Progenitor cell of endocrine pancreas (in vitro differentiated cells): Measurements from ENCODE around the gene TM9SF4. TPM values are rescaled to one million over a fixed set of nuclear protein-coding genes. Genes with fewer than 3 reads are reported as not detected.

ENCODE experiments used
- DNase-seq: peaks from one replicate; pipeline ENCODE4 v3.0.0; 2021; ENCODE audit warnings: low spot score; ENCODE audit not compliant: unreplicated experiment
- H3K27ac Mint-ChIP-seq: 2 replicates; pipeline ENCODE4 v1.8.0; 2021; ENCODE audit warnings: mild to moderate bottlenecking, moderate library complexity, mixed read lengths
- H3K27me3 Mint-ChIP-seq: 2 replicates; pipeline ENCODE4 v1.8.0; 2021; ENCODE audit warnings: mixed read lengths
- H3K36me3 Mint-ChIP-seq: 2 replicates; pipeline ENCODE4 v1.8.0; 2022; ENCODE audit warnings: mixed read lengths; ENCODE audit not compliant: insufficient read depth
- H3K4me1 Mint-ChIP-seq: 2 replicates; pipeline ENCODE4 v1.8.0; 2021; ENCODE audit warnings: low read depth, mixed read lengths
- H3K4me3 Mint-ChIP-seq: 2 replicates; pipeline ENCODE4 v1.8.0; 2021; ENCODE audit warnings: low read depth, mild to moderate bottlenecking, moderate library complexity, mixed read lengths
- H3K9me3 Mint-ChIP-seq: 2 replicates; pipeline ENCODE4 v1.8.0; 2021; ENCODE audit warnings: low read depth, mixed read lengths
- CTCF ChIP-seq: fragments of 200-600 bp; sonication (generic); IDR thresholded peaks from one replicate; pipeline ENCODE4 v1.5.0; 2021; ENCODE audit warnings: antibody characterized with exemption, mild to moderate bottlenecking; ENCODE audit not compliant: unreplicated experiment
- total RNA-seq: library from RNA; stranded (reverse); gene quantifications from 2 replicates; pipeline ENCODE4 v1.2.1, GENCODE V29; 2021

The TM9SF4 gene
- total RNA-seq, 1 donor from 2014 or later, result 92.9 TPM

GRCh38 chr20:32213870-32214269, 104.4 kb downstream of the TM9SF4 start:
- no peaks in the 10 kb centered on the region for H3K27me3 Mint-ChIP-seq
- no peaks in the 10 kb centered on the region for H3K9me3 Mint-ChIP-seq
- H3K36me3 Mint-ChIP-seq, result peaks cover 23% of the 10 kb centered on the region
- no peak for TF ChIP-seq CTCF
- peaks cover 5% of the 10 kb centered on the region for H3K4me1 Mint-ChIP-seq
- H3K4me3 Mint-ChIP-seq, result no peak overlapping the region
- no peak overlapping the region for H3K27ac Mint-ChIP-seq
- no peak for DNase-seq

- H3K4me1 Mint-ChIP-seq, result peaks cover under 1% of the 10 kb centered on the region
- no peak overlapping the region for H3K4me3 Mint-ChIP-seq
- DNase-seq, result no peak
- H3K27ac Mint-ChIP-seq, result no peak overlapping the region
- TF ChIP-seq CTCF, result no peak
- peaks cover 28% of the 10 kb centered on the region for H3K36me3 Mint-ChIP-seq
- no peaks in the 10 kb centered on the region for H3K27me3 Mint-ChIP-seq
- no peaks in the 10 kb centered on the region for H3K9me3 Mint-ChIP-seq
Measured at GRCh38 chr20:32215147-32215546, 105.6 kb downstream of the TM9SF4 start.

GRCh38 chr20:32215729-32216128, 106.2 kb downstream of the TM9SF4 start:
- no peaks in the 10 kb centered on the region for H3K27me3 Mint-ChIP-seq
- TF ChIP-seq CTCF, result no peak
- no peak for DNase-seq
- H3K9me3 Mint-ChIP-seq, result no peaks in the 10 kb centered on the region
- no peak overlapping the region for H3K27ac Mint-ChIP-seq
- no peaks in the 10 kb centered on the region for H3K4me1 Mint-ChIP-seq
- peaks cover 26% of the 10 kb centered on the region for H3K36me3 Mint-ChIP-seq
- H3K4me3 Mint-ChIP-seq, result no peak overlapping the region

- H3K9me3 Mint-ChIP-seq, result no peaks in the 10 kb centered on the region
- no peaks in the 10 kb centered on the region for H3K27me3 Mint-ChIP-seq
- TF ChIP-seq CTCF, result no peak
- DNase-seq, result no peak
- H3K27ac Mint-ChIP-seq, result peak overlapping the region; percentile 20
- H3K4me1 Mint-ChIP-seq, result no peaks in the 10 kb centered on the region
- H3K4me3 Mint-ChIP-seq, result no peak overlapping the region
- peaks cover 30% of the 10 kb centered on the region for H3K36me3 Mint-ChIP-seq
Measured at GRCh38 chr20:32216179-32217142, 106.9 kb downstream of the TM9SF4 start.

Other genes starting within 250 kb of the TM9SF4 start
- 13.2 and 14.9 TPM in 2 replicates for gene DUSP15, start 239.2 kb upstream of the TM9SF4 start, total RNA-seq
- gene TTLL9, start 239.1 kb upstream of the TM9SF4 start, total RNA-seq, result 2.4 TPM in 2 replicates
- 23.6 and 23.8 TPM in 2 replicates for gene PDRG1, start 157.7 kb upstream of the TM9SF4 start, total RNA-seq
- 2.4 and 2.7 TPM in 2 replicates for gene XKR7, start 141.6 kb upstream of the TM9SF4 start, total RNA-seq
- gene CCM2L, start 99.3 kb upstream of the TM9SF4 start, total RNA-seq, result 1.3 and 1.5 TPM in 2 replicates
- gene HCK, start 57.5 kb upstream of the TM9SF4 start, total RNA-seq, result not detected in 2 replicates
- gene PLAGL2, start 98.0 kb downstream of the TM9SF4 start, total RNA-seq, result 57.1 and 59.3 TPM in 2 replicates
- gene POFUT1, start 98.2 kb downstream of the TM9SF4 start, total RNA-seq, result 48.7 and 49.8 TPM in 2 replicates
- 60.2 and 61.6 TPM in 2 replicates for gene KIF3B, start 167.9 kb downstream of the TM9SF4 start, total RNA-seq
- 189 and 201 TPM in 2 replicates for gene ASXL1, start 248.6 kb downstream of the TM9SF4 start, total RNA-seq